Retinal pigment epithelial cell (primary cell): ENCODE measurements around the gene AIP.

Experiments used
- DNase-seq: peaks from one replicate; pipeline ENCODE4 v3.0.0-alpha.2; 2010; ENCODE audit warnings: low read depth
- H3K4me3 ChIP-seq: 2 replicates; pipeline ENCODE4 v1.5.1; 2011; ENCODE audit warnings: mild to moderate bottlenecking, low read length, control low read depth, moderate library complexity
- TF ChIP-seq, protein P1 (sequence below): conservative IDR thresholded peaks from 2 replicates; pipeline ENCODE4 v1.5.1; 2011; ENCODE audit warnings: low read depth, low read length, control low read depth, inconsistent platforms

AIP gene

DNA sequence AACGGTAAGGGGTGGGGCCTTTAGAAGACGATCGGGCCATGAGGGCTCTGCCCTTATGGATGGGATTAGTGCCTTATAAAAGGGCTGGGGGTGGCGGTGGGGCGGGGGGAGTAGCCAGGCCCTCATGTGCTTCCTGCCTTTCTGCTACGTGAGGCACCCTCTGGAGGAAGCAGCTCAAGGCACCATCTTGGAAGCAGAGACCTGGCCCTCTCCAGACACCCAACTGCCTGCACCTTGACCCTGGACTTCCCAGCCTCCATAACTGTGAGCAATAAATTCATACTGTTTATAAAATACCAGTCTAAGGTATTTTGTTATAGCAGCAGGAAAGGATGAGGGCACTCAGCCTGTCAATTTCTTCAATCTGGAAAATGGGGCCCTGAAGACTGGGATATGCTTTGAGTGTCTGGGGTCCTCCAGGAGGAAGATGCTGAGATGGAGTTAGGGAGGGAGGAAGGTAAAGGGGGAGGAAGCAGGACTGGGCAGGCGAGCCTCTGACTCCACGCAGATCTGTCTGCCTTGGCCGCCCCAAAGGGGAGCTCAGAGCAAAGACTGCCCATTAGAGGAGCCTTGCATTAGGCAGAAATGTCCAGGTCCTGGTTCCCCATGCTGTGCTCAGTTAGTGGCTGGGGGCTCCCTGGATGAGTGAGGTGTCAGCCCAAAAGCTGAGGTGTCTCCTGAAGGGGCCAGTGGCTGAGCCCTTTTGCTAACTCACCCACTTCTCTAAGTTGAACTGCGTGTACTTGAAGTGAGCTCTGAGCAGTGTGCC, 35.1 kb downstream of the AIP start:
- no peak overlapping the region for H3K4me3 ChIP-seq
- TF ChIP-seq, protein P1, sequence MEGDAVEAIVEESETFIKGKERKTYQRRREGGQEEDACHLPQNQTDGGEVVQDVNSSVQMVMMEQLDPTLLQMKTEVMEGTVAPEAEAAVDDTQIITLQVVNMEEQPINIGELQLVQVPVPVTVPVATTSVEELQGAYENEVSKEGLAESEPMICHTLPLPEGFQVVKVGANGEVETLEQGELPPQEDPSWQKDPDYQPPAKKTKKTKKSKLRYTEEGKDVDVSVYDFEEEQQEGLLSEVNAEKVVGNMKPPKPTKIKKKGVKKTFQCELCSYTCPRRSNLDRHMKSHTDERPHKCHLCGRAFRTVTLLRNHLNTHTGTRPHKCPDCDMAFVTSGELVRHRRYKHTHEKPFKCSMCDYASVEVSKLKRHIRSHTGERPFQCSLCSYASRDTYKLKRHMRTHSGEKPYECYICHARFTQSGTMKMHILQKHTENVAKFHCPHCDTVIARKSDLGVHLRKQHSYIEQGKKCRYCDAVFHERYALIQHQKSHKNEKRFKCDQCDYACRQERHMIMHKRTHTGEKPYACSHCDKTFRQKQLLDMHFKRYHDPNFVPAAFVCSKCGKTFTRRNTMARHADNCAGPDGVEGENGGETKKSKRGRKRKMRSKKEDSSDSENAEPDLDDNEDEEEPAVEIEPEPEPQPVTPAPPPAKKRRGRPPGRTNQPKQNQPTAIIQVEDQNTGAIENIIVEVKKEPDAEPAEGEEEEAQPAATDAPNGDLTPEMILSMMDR: no peak
- no peak for DNase-seq

DNA sequence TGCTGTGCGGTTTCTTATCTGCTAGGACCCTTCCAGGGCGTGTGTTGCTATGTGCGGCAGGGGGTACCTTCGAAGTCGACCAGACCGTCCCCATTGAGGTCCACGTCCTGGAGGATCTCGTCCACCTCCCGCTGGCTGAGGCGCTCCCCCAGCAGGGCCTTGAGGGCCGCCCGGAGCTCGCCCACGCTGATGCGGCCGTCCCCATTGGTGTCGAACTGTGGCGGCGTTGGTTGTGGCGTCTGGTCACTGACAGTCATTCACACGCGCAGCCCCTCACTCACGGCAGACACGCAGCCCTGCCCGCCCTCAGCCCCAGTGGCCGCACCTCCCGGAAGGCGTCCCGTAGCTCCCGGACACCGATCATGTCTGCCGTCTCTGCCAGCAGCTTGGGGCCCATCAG, 36.9 kb downstream of the AIP start:
- TF ChIP-seq, protein P1: no peak
- H3K4me3 ChIP-seq: no peak overlapping the region
- DNase-seq: no peak

DNA sequence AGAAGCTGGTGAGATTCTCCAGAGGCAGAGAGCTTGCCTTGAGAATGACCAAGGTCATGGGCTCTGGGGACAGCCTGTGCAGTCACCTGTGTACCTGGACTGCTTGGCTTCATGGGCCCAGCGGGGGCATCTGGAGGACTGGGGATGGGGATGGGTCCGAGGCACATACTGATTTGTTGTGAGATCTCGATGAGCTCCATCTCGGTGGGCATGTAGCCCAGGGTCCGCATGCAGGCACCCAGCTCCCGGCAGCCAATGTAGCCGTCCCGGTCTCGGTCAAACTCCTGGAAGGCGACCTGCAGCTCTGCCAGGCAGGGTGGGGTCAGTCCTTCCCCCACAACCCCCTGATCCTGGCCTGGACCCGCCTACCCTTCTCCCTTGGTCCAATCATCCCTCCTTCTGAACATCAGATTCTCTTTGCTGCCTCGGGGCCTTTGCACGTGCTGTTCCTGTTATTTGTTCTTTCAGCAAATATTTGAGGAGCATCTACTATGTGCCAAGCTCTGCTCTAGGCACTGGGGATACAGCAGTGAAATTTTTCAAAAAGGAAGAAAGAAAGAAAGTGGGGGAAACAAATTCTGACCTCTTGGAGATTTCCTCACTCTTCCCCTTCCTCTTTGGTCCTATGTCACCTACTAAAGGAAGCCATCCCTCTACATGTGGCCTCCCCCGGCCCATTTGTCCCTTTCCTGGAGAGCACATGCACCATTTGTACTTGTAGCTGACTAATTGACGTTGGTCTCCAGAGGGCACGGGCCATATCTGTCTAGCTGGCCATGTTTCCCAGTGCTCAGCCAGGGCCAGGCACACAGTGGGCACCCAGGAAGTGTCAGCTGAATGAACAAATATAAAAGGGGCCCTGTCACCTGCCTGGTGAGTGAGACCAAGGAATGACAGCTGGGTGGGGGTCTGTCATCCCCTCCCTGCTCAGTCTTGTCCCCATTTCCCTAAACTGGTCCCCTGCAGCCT, 38.3 kb downstream of the AIP start:
- H3K4me3 ChIP-seq: no peak overlapping the region
- TF ChIP-seq, protein P1: no peak
- DNase-seq: no peak

DNA sequence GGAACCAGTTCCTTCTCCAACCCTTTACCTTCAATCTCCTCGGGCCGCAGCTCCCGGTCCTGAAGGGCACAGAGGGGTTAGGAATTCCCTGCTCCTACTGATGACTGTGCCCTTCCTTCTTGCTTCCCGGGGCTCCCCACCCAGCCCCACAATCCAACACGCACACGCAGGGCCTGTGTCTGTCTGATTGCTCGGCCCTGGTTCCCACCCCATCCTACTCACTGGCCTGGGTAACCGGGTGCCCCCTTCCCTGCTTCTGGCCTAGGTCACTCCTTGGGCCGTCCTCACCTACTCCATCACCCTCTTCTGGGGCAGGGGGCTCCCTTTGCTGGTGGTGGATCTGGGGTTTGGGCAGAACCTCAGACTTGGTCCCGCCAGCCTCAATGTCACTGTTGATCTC, 39.1 kb downstream of the AIP start:
- H3K4me3 ChIP-seq: no peak overlapping the region
- TF ChIP-seq, protein P1: no peak
- no peak for DNase-seq

DNA sequence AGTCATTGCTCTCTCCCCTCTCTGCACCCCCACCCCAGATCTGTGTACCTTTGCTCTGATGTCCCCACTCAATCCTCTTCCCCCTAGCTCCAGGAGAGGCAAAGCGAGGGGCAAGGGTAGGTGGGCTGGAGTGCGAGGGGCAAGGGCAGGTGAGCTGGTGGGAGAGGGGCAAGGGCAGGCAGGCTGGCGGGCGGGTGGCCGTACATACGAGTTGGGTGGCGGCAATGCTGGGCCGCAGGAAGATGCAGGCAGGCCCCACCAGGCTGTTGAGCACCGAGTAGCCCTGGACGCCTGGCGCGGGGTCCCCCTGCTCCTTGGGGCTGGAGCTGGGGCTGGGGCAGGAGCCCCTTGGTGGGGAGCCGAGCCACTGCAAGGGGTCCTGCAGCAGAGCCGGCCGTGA, 39.5 kb downstream of the AIP start:
- H3K4me3 ChIP-seq: no peak overlapping the region
- TF ChIP-seq, protein P1: no peak
- DNase-seq: no peak

DNA sequence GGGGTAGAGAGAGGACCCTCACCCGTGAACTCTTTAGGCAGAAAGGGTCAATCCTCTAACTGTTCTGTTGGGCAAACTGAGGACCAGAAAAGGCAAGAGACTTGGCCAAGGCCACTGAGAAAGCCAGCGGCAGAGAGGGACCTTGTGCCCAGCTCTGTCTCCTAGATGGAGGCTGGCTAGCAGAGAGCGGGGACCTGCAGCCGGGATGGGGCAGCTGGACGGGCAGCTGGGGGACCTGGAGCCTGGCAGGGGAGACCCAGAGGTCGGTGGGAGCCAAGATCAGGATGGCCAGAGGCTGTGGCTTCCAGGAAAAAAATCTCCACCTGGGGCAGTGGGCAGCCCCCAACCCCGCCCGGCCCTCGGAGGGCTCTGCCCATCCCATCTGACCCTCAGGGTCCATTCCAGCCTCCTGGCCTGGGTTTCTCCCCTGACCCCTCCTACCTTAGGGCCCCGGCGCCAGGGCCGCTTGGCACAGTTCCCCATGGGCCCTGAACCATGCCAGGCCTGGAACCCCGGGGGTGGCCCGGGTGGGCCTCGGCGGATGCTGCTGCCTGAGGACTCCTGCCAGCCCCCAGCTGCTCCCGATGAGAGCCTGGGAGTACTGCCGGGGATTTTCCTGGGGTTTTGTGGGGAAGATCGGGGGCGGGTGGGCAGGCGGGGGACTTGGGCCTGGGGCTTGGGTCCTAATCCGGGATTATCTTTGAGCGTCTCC, 40.2 kb downstream of the AIP start, which contains the start of gene CABP2:
Gene CABP2 (minus strand): TSS at position 603 of the 712 bp plus-strand sequence. CDS start 120 bp downstream, at position 483.
- no peak for DNase-seq
- no peak within 1 kb of the TSS for H3K4me3 ChIP-seq
- TF ChIP-seq, protein P1: no peak
